HL-60 (cell line): ENCODE data around the gene MAPK6.

Experiments used
- DNase-seq, 2 experiments: peaks; one replicate each; pipeline ENCODE4 v3.0.0-alpha.2; 2010 to 2020; ENCODE audit warnings: low read depth in 1 of 2, low spot score in 1 of 2
- H3K27ac ChIP-seq: fragments of 250-450 bp; sonication (Bioruptor Pico); replicated peaks from 2 replicates; pipeline ENCODE4 v1.5.1; 2020; ENCODE audit warnings: mild to moderate bottlenecking, moderate library complexity
- H3K27me3 ChIP-seq: fragments of 250-450 bp; sonication (Bioruptor Pico); 2 replicates; pipeline ENCODE4 v1.5.1; 2021; ENCODE audit warnings: mild to moderate bottlenecking, moderate library complexity; ENCODE audit not compliant: insufficient read depth, poor library complexity, severe bottlenecking
- H3K4me3 ChIP-seq: replicated peaks from 2 replicates; pipeline ENCODE4 v1.5.1; 2011; ENCODE audit warnings: mild to moderate bottlenecking, control low read depth, low read length; ENCODE audit not compliant: insufficient read depth
- GABPA ChIP-seq: IDR thresholded peaks from 2 replicates; pipeline ENCODE4 v1.6.1; 2012; ENCODE audit warnings: low read depth
- POLR2AphosphoS5 ChIP-seq: IDR thresholded peaks from 2 replicates; pipeline ENCODE4 v1.6.1; 2012; ENCODE audit warnings: low read depth
- REST ChIP-seq: IDR thresholded peaks from 2 replicates; pipeline ENCODE4 v1.6.1; 2012; ENCODE audit warnings: low read depth; ENCODE audit not compliant: insufficient replicate concordance
- SPI1 ChIP-seq: IDR thresholded peaks from 2 replicates; pipeline ENCODE4 v1.6.1; 2012; ENCODE audit warnings: low read depth, mild to moderate bottlenecking, borderline replicate concordance
- TF ChIP-seq, protein P1 (sequence below): IDR thresholded peaks from one replicate; pipeline ENCODE4 v1.5.1; 2011; ENCODE audit warnings: low read length, control low read depth, inconsistent platforms; ENCODE audit not compliant: insufficient read depth

Gene MAPK6

DNA sequence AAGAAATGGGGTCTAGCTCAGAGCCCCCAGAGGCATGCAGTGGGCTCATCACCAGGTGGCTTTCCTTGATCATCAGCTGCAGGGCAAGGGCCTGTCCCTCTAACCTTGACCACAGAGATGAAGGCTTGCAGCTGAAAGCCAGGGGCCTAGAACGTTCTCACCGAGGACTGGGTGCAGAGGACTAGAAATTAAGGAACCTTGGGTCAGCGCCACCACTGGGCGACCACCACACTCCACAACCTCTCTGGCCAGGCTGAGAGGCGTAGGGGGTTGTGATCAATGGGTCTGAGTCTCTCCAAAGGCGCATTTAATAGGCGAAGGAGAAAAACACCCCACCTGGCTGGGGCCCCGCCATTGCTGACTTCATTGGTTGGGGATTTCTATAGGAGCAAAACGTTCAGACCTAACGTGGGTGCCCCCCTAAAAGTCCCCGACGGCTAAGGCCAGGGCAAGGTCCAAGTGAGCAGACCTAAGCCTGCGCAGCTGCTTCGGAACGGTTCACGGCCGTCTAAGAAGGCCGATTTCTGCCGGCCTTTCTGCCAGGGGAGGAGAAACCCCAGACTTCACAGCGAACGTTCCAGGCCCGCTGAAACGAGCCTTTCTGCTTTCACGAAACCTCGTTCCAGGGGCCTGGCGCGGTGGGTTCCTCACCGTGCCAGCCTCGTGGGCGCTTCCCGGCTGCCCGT is 92.6 kb downstream of the MAPK6 start:
- Histone ChIP-seq H3K27ac (no peak overlapping the region), H3K4me3 (no peak overlapping the region), H3K27me3 (no peaks in the 10 kb centered on the region)
- TF ChIP-seq SPI1 (no peak), REST (no peak), GABPA (no peak), POLR2AphosphoS5 (no peak)
- no peak for DNase-seq

DNA sequence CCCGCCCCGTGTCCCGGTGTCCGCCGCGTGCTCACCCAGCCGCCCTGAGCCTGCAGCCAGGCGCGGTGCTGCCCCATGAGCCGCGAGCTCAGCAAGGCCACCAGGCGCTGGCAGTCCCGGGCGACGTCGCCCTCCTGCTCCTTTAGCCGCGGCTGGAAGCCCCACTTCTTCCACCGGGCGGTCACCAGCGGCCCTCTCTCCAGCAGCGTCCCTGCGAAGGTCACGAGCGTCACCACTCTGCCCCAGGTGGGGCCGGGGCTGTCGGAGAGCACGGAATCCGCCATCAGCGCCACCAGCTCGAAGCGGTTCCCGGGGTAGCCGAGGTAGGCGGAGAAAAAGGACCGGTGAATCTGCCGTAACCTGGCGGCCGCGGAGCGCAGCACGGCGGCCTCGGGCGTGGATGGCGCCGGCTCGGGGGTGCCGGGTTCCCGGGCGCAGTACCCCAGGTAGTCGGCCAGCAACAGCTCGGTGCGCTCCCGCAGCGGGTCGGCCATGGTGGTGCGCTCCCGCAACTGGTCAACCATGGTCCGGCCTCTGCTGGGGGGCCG is 93.3 kb downstream of the MAPK6 start:
- no peak for DNase-seq
- H3K4me3 ChIP-seq, result no peak overlapping the region
- TF ChIP-seq, protein P1, sequence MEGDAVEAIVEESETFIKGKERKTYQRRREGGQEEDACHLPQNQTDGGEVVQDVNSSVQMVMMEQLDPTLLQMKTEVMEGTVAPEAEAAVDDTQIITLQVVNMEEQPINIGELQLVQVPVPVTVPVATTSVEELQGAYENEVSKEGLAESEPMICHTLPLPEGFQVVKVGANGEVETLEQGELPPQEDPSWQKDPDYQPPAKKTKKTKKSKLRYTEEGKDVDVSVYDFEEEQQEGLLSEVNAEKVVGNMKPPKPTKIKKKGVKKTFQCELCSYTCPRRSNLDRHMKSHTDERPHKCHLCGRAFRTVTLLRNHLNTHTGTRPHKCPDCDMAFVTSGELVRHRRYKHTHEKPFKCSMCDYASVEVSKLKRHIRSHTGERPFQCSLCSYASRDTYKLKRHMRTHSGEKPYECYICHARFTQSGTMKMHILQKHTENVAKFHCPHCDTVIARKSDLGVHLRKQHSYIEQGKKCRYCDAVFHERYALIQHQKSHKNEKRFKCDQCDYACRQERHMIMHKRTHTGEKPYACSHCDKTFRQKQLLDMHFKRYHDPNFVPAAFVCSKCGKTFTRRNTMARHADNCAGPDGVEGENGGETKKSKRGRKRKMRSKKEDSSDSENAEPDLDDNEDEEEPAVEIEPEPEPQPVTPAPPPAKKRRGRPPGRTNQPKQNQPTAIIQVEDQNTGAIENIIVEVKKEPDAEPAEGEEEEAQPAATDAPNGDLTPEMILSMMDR, result no peak
- TF ChIP-seq POLR2AphosphoS5 (no peak), REST (no peak), SPI1 (no peak), GABPA (no peak)

GRCh38 chr15:52113235-52113634 is 94.2 kb downstream of the MAPK6 start:
- TF ChIP-seq REST (no peak), GABPA (no peak), POLR2AphosphoS5 (no peak), SPI1 (no peak)
- TF ChIP-seq, protein P1, result no peak
- no peak for DNase-seq
- Histone ChIP-seq H3K27me3 (no peaks in the 10 kb centered on the region), H3K27ac (no peak overlapping the region), H3K4me3 (no peak overlapping the region)

More for the DNA sequence above, 93.3 kb downstream of the MAPK6 start:
- H3K27ac ChIP-seq, result no peak overlapping the region
- no peaks in the 10 kb centered on the region for H3K27me3 ChIP-seq
